AG10803 (cell line): ENCODE results near the gene NOMO2.
A peak's percentile ranks its signal among the peaks of the same experiment; 100 is the strongest.
"Not testable (repeated sequence)": the region's sequence is repeated elsewhere in the genome, so short reads cannot be mapped to it uniquely, and the experiment has no call there.

Source experiments
- DNase-seq: peaks from one replicate; pipeline ENCODE4 v3.0.0; 2010; ENCODE audit warnings: low read depth
- H3K4me3 ChIP-seq: 2 replicates; pipeline ENCODE4 v1.5.1; 2011; ENCODE audit warnings: mild to moderate bottlenecking, low read length, control low read depth
- CTCF ChIP-seq: conservative IDR thresholded peaks from 2 replicates; pipeline ENCODE4 v1.5.1; 2011; ENCODE audit warnings: mild to moderate bottlenecking, low read length, control low read depth, inconsistent platforms

NOMO2 gene

GRCh38 chr16:18561727-18562314, at the start of gene NOMO2:
Gene NOMO2 (minus strand): TSS chr16:18562097. CDS start chr16:18562040, 57 bp downstream.
- DNase-seq, result not testable (repeated sequence)
- peak within 1 kb of the TSS; percentile 53 for H3K4me3 ChIP-seq

GRCh38 chr16:18610147-18610803, 48.4 kb upstream of the NOMO2 start:
- not testable (repeated sequence) for DNase-seq, H3K4me3 ChIP-seq

- DNase-seq, H3K4me3 ChIP-seq: not testable (repeated sequence)
Measured at GRCh38 chr16:18608271-18608670, 46.4 kb upstream of the NOMO2 start.

DNA sequence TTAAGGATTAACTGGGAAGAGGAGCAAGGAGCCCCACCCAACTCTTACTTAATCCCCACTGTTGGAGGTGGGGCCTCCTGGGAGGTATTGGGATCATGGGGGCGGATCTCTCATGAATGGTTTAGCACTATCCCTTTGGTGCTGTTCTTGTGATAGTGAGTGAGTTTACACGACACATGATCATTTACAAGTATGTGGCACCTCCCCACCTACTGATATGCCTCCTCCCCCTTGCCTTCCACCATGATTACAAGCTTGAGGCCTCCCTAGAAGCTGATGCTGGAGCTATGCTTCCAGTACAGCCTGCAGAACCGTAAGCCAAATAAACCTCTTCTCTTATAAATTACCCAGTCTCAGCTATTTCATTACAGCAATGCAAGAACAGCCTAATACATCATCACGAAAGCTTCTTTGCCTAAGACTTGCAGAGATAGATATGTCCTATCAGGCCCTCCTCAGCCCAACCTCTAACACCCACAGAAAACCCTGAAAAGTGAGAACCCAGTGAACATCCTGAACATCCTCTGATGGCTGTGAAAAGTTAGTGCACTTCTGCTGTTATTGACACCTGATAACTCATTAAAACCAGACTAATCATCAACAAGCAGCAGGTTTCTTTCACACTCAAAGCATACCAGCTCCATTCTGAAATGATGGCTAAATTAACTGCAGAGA, 41.8 kb upstream of the NOMO2 start:
- DNase-seq, result not testable (repeated sequence)

GRCh38 chr16:18598582-18598981, 36.7 kb upstream of the NOMO2 start:
- not testable (repeated sequence) for H3K4me3 ChIP-seq, DNase-seq

More for the DNA sequence above, 41.8 kb upstream of the NOMO2 start:
- not testable (repeated sequence) for H3K4me3 ChIP-seq

- not testable (repeated sequence) for H3K4me3 ChIP-seq, DNase-seq
Measured at GRCh38 chr16:18597734-18598133, 35.8 kb upstream of the NOMO2 start.

DNA sequence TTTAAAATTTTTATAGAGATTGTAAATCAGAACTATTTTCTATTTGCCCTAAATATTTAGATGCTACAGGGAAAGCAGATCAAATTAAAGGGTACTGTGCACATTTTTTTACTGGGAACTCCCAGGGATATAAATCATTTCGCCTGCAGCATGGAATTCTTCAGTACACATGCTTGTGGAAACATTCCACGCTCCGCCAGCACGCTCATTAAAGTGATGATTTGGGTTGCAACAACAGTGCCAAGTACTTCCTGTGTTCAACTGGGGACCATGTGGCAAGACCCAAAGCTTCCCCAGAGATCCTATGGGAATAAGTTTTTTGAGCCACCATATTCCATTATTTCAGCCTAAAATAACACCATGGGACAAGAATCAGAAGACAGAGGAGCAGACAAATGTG, 35.4 kb upstream of the NOMO2 start:
- not testable (repeated sequence) for H3K4me3 ChIP-seq
- peak; percentile 56 for DNase-seq

DNA sequence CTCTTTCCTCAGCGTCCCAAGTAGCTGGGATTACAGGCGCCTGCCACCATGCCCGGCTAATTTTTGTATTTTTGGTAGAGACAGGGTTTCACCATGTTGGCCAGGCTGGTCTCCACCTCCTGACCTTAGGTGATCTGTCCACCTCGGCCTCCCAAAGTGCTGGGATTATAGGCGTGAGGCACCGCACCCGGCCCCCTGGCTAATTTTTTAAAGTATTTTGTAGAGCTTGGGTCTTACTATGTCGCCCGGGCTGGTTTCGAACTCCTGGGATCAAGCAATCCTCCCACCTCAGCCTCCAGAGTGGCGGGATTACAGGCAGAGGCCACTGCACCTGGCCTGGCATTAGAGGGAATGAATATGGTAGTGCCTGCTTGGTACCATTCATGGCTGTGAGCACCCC, 33.9 kb upstream of the NOMO2 start:
- H3K4me3 ChIP-seq, DNase-seq: not testable (repeated sequence)

DNA sequence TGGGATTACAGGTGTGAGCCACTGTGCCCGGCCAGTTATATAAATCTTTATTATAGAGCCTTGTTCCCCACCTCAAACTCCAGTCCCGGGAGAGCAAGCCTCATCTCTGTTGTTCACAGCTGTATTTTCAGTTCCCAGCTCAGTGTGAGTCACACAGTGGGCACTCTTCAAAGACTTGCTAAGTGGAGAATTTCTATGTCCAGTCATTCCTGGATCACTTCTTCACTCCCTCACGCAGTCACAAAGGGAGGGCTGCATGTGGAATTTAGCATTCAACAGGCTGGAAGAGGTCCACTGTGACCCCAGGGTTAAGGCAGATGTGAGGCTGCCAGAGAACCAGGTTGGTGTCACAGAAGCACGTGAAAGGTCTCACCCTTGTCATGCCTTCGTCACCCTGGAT, 33.0 kb upstream of the NOMO2 start:
- peak; percentile 14 for DNase-seq
- H3K4me3 ChIP-seq, result not testable (repeated sequence)

GRCh38 chr16:18593904-18594303, 32.0 kb upstream of the NOMO2 start:
- DNase-seq, result not testable (repeated sequence)

DNA sequence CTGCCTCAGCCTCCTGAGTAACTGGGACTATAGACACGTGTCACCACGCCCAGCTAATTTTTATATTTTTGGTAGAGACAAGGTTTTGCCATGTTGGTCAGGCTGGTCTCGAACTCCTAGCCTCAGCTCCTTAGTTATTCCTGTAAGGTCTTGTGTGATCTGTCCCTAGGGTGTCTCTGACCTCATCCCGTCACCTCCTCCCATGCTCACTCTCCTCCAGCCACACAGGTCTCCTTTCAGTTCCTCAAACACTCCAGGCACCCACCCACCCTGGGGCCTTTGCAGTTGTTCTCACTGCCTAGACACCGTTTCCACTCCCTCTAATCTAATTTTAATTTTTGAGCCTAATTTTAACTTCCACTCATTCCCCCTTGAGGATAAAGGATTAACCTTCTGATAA, 31.1 kb upstream of the NOMO2 start:
- not testable (repeated sequence) for H3K4me3 ChIP-seq, DNase-seq

More at GRCh38 chr16:18593904-18594303, 32.0 kb upstream of the NOMO2 start:
- H3K4me3 ChIP-seq, result not testable (repeated sequence)

DNA sequence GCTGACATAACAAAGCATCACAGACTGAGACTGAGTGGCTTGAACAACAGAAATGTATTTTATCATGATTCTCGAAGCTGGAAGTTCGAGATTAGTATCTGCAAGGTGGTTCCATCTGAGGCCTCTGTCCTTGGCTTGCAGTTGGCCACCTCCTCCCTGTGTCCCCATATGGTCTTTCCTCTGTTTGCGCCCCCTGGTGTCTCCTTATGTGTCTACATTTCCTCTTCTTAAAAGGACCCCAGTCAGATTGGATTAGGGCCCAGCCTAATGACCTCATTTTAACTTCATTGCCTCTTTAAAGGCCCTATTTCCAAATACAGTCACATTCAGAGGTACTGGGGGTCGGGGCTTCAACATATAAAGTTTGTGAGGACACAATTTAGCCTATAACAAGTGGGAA, 30.0 kb upstream of the NOMO2 start:
- peak; percentile 29 for TF ChIP-seq CTCF
- peak; percentile 11 for DNase-seq

GRCh38 chr16:18591441-18591840, 29.5 kb upstream of the NOMO2 start:
- DNase-seq, H3K4me3 ChIP-seq: not testable (repeated sequence)

More for the DNA sequence above, 30.0 kb upstream of the NOMO2 start:
- not testable (repeated sequence) for H3K4me3 ChIP-seq

DNA sequence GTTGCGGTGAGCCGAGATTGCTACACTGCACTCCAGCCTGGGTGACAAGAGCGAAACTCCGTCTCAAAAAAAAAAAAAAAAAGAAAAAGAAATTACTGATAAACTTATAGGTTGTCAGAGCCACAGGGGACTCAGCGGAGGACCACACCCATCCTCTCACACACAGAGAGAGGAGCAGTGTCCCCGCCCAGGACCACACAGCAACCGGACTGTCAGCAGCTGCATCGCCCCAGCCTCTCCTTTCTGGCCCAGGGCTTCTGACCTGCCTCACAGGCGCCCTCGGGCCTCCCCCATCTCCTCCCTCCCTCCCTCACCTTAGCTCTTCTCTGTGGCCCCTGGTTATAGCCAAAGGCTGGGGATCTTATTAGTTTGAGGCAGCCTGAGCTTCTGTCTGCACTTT, 27.9 kb upstream of the NOMO2 start:
- not testable (repeated sequence) for DNase-seq, H3K4me3 ChIP-seq

DNA sequence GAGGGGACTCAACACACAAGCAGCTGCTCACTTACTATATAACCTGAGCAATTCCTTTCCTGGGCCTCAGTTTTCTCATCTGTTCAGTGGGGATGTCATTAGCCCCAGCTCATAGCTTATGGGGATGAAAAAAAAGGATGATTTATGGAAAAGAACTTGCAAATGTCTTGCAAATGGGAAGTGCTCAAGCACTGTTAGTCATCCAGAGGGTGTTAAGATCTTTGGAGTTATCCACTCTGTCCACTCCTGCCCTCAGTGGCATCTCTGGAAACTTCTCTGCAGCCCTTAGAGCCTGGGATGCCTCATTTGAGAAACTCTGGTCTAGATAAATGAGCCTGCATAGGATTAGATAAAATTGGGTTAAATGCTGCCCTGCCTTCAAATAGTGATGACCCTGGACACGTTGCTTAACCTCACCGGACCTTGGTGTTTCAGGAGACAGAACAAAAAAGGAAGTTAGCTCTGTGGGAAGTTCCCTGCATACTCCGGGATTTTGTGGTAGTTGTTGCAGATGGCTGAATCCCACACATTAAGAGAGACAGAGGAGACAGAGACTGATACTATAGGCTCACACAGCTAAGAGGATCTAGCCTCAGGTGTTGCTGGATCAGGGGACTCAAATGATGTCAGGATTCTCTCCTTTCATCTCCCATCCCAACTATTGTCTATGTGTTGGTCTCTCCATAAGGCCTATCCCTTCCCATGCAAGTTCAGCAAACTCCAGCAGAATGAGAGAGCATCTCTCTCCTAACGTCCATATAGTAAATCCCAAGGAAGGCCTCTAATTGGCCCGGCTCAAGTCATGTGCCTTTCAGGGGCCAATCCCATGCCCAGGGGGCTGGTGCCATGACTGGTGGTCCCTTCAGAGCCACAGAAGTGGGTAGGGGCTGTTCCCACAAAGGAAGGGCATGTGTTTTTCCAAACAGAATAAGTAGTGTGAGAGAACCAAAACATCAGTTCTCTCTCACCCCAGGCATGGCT, 25.0 kb upstream of the NOMO2 start:
- not testable (repeated sequence) for H3K4me3 ChIP-seq, DNase-seq

DNA sequence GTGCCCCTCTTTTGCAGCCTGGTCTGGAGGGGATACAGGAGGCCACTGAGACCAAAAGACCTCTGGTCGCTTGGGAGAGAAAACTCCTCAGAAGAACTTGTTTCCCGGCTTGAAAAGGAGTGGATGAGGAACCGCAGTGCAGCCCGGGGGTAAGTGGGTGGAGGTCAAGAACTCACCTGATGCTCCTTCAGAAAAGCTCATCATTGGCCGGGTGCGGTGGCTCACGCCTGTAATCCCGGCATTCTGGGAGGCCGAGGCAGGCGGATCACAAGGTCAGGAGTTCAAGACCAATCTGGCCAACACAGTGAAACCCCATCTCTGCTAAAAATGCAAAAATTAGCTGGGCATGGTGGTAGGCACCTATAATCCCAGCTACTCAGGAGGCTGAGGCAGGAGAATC, 23.9 kb upstream of the NOMO2 start:
- not testable (repeated sequence) for H3K4me3 ChIP-seq, DNase-seq
